ENCODE measurements around the gene MYB.

Gene MYB

DNA sequence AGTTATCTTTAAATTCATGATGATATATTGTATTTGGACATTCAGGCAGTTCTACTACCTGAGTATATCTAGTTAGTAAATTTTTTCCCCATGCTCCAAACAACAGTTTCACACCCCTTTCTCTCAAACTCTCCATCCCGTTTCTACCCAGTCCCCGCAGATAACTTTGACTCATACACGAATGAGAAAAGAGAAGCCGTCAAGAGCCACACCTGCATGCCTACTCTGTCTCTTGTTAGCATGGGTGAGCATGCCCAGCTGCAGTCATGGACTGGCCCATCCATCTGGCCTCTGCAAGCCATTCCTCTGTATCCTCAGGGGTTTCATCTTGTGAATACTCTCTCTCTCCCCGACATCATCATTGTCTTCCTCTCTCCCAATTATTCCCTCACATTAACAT lies 41.5 kb downstream of the MYB start:
- Histone ChIP-seq H3K4me3 (ENCODE audit: control insufficient read depth in 1 of 7, extremely low read depth in 1 of 7, insufficient read depth in 4 of 7, low read depth in 2 of 7, low read length in 6 of 7) (no peak overlapping the region), H3K27ac (ENCODE audit: insufficient read depth in 1 of 2, low read depth in 1 of 2, low read length in 2 of 2, poor library complexity in 1 of 2, severe bottlenecking in 2 of 2) (no peak overlapping the region), H3K4me1 (ENCODE audit: control extremely low read depth in 1 of 4, control insufficient read depth in 4 of 4, insufficient read depth in 4 of 4, low read length in 3 of 4) (peaks cover 0 to 9% (median 2%) of the 10 kb centered on the region in 4 experiments), H3K27me3 (replicated peaks in 2 of 5; ENCODE audit: control insufficient read depth in 4 of 5, insufficient read depth in 5 of 5, low read length in 4 of 5) (no peaks in the 10 kb centered on the region), H3K36me3 (ENCODE audit: control insufficient read depth in 4 of 4, insufficient read depth in 4 of 4, low read length in 3 of 4) (peaks cover 20 to 37% (median 26%) of the 10 kb centered on the region in 4 experiments), H3K9me3 (ENCODE audit: control extremely low read depth in 1 of 5, control insufficient read depth in 4 of 5, insufficient read depth in 2 of 5, low read depth in 1 of 5, low read length in 4 of 5) (peaks cover 0 to 1% (median 0%) of the 10 kb centered on the region in 5 experiments)
- ChIA-PET POLR2A (no interaction called here), CTCF (interaction anchor here (1.4 to 1.6 kb wide), 3 partner anchors 9 to 92 kb away, joined by 3 to 6 read pairs (median 3); no protein-coding TSS in a partner anchor)
- DNase-seq: no peak
- WGBS (ENCODE audit: insufficient coverage): 98% methylated on average over 3 of the region's 5 CpGs

DNA sequence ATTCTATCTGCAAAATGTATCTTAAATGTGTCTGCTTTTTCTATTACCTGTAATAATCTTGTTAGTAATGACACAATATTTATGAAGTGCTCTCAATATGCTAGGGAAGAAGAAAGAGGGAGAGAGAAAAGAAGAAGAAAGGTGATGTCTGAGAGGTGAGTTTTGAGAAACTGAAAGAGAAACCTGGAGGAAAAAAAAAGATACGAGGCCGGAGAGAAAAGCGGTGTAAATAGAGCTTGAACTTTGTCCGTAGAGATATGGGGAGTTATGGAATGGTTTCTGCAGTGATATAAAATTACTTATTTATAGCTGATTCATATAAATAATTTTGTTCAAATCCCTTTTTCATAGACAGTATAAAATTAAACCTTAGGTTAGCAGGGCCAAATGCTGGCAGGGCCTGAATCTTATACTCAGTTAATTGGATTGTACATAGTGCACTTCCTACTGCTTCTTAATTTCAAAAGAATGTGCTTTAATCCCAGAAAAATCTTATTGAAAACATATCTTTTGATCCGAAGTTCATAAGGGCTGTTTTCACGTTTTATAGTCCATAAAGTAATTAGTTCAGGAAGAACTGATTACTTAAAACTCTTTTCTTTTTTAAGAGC lies 43.0 kb downstream of the MYB start:
- peaks cover 9 to 23% (median 17%) of the 10 kb centered on the region in 4 experiments for H3K36me3 ChIP-seq (ENCODE audit: control insufficient read depth in 4 of 4, insufficient read depth in 4 of 4, low read length in 3 of 4)
- DNase-seq: peak in 2 of 3 donors; percentile 44 to 51
- H3K9me3 ChIP-seq (ENCODE audit: control extremely low read depth in 1 of 5, control insufficient read depth in 4 of 5, insufficient read depth in 2 of 5, low read depth in 1 of 5, low read length in 4 of 5): peaks cover 0 to 2% (median 0%) of the 10 kb centered on the region in 5 experiments
- POLR2A ChIA-PET: no interaction called here
- H3K27me3 ChIP-seq (replicated peaks in 2 of 5; ENCODE audit: control insufficient read depth in 4 of 5, insufficient read depth in 5 of 5, low read length in 4 of 5): no peaks in the 10 kb centered on the region
- peaks cover 0 to 9% (median 2%) of the 10 kb centered on the region in 4 experiments for H3K4me1 ChIP-seq (ENCODE audit: control extremely low read depth in 1 of 4, control insufficient read depth in 4 of 4, insufficient read depth in 4 of 4, low read length in 3 of 4)
- CTCF ChIA-PET: interaction anchor here (0.6 to 1.4 kb wide), 3 partner anchors 9 to 28 kb away, joined by 3 to 5 read pairs (median 4); no protein-coding TSS in a partner anchor
- peak overlapping the region; percentile 64 to 86 for H3K27ac ChIP-seq (ENCODE audit: insufficient read depth in 1 of 2, low read depth in 1 of 2, low read length in 2 of 2, poor library complexity in 1 of 2, severe bottlenecking in 2 of 2)
- H3K4me3 ChIP-seq (ENCODE audit: control insufficient read depth in 1 of 7, extremely low read depth in 1 of 7, insufficient read depth in 4 of 7, low read depth in 2 of 7, low read length in 6 of 7): peak overlapping the region in 4 of 7 experiments; percentile 21 to 65 (median 52)
- 27% methylated on average over 2 of the region's 6 CpGs for WGBS (ENCODE audit: insufficient coverage)

DNA sequence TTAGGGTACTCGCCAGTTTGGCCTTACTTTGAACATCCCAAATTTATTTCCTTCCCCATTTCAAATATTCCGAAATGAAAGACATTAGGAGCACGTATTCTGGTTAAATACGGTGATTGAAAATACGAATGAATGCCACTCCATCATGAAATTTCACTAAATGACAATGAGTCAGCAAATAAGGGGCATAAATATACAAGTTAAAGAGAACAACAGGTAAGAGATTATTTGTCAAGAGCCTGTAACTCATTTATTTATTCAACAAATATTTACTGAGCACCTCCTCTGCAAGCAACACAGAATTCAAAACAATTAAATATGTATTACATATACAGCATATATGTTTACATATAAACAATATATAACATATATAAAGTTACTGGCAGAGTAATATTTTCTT lies 44.8 kb downstream of the MYB start:
- WGBS (ENCODE audit: insufficient coverage): 100% methylated on average over 2 of the region's 5 CpGs
- ChIA-PET CTCF (interaction anchor here (1.1 kb wide), 1 partner anchor 13 kb away, joined by 3 read pairs; no protein-coding TSS in a partner anchor), POLR2A (no interaction called here)
- DNase-seq: no peak
- Histone ChIP-seq H3K27ac (ENCODE audit: insufficient read depth in 1 of 2, low read depth in 1 of 2, low read length in 2 of 2, poor library complexity in 1 of 2, severe bottlenecking in 2 of 2) (no peak overlapping the region), H3K36me3 (ENCODE audit: control insufficient read depth in 4 of 4, insufficient read depth in 4 of 4, low read length in 3 of 4) (peaks cover 0 to 6% (median 2%) of the 10 kb centered on the region in 4 experiments), H3K27me3 (replicated peaks in 2 of 5; ENCODE audit: control insufficient read depth in 4 of 5, insufficient read depth in 5 of 5, low read length in 4 of 5) (no peaks in the 10 kb centered on the region), H3K9me3 (ENCODE audit: control extremely low read depth in 1 of 5, control insufficient read depth in 4 of 5, insufficient read depth in 2 of 5, low read depth in 1 of 5, low read length in 4 of 5) (peaks cover 0 to 2% (median 0%) of the 10 kb centered on the region in 5 experiments), H3K4me1 (ENCODE audit: control extremely low read depth in 1 of 4, control insufficient read depth in 4 of 4, insufficient read depth in 4 of 4, low read length in 3 of 4) (peaks cover 0 to 12% (median 4%) of the 10 kb centered on the region in 4 experiments), H3K4me3 (ENCODE audit: control insufficient read depth in 1 of 7, extremely low read depth in 1 of 7, insufficient read depth in 4 of 7, low read depth in 2 of 7, low read length in 6 of 7) (no peak overlapping the region)

DNA sequence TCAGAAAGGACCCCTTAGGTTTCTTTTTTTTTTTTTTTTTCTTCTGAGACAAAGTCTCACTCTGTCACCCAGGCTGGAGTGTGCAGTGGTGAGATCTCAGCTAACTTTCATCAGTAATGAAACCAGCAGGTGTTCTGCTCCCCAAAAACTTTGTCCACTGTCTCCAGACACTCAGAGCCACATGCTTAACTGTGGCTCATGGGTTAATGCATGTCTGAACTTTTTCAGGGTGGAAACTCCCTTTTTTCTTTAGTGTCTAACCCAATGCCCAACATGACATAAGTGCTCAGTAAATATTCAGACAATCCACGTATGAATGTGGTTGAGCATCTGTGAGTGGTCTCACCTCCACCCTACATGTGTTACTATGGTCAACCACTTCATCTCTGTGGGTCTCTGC lies 45.4 kb downstream of the MYB start:
- Histone ChIP-seq H3K36me3 (ENCODE audit: control insufficient read depth in 4 of 4, insufficient read depth in 4 of 4, low read length in 3 of 4) (peaks cover 0 to 3% (median 2%) of the 10 kb centered on the region in 4 experiments), H3K4me1 (ENCODE audit: control extremely low read depth in 1 of 4, control insufficient read depth in 4 of 4, insufficient read depth in 4 of 4, low read length in 3 of 4) (peaks cover 0 to 17% (median 11%) of the 10 kb centered on the region in 4 experiments), H3K4me3 (ENCODE audit: control insufficient read depth in 1 of 7, extremely low read depth in 1 of 7, insufficient read depth in 4 of 7, low read depth in 2 of 7, low read length in 6 of 7) (no peak overlapping the region), H3K27me3 (replicated peaks in 2 of 5; ENCODE audit: control insufficient read depth in 4 of 5, insufficient read depth in 5 of 5, low read length in 4 of 5) (no peaks in the 10 kb centered on the region), H3K9me3 (ENCODE audit: control extremely low read depth in 1 of 5, control insufficient read depth in 4 of 5, insufficient read depth in 2 of 5, low read depth in 1 of 5, low read length in 4 of 5) (peaks cover 0 to 2% (median 0%) of the 10 kb centered on the region in 5 experiments), H3K27ac (ENCODE audit: insufficient read depth in 1 of 2, low read depth in 1 of 2, low read length in 2 of 2, poor library complexity in 1 of 2, severe bottlenecking in 2 of 2) (no peak overlapping the region)
- no CpG with 5 or more reads among the region's 1 CpG for WGBS (ENCODE audit: insufficient coverage)
- DNase-seq: no peak
- ChIA-PET POLR2A (no interaction called here), CTCF (interaction anchor here (1.1 kb wide), 1 partner anchor 12 kb away, joined by 3 read pairs; no protein-coding TSS in a partner anchor)

DNA sequence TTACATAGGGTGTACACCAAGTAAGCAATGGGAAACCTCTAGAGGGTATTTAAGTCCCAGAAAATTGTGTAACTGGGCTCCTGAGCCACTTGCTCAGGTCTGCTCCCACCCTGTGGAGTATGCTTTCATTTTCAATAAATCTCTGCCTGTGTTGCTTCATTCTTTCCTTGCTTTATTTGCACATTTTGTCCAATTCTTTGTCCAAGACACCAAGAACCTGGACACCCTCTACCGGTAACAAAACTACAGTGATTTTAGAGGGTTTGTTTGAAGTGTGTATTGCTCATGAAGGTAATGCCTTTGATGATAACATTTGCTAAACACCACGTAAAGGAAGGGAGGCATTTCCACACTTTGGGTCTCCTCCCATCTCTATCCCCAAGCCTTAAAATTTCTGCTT lies 46.2 kb downstream of the MYB start:
- POLR2A ChIA-PET: interaction anchor here (0.6 kb wide), 1 partner anchor 1498 kb away, joined by 3 read pairs; no protein-coding TSS in a partner anchor
- peaks cover 0 to 2% (median 0%) of the 10 kb centered on the region in 5 experiments for H3K9me3 ChIP-seq (ENCODE audit: control extremely low read depth in 1 of 5, control insufficient read depth in 4 of 5, insufficient read depth in 2 of 5, low read depth in 1 of 5, low read length in 4 of 5)
- H3K27me3 ChIP-seq (replicated peaks in 2 of 5; ENCODE audit: control insufficient read depth in 4 of 5, insufficient read depth in 5 of 5, low read length in 4 of 5): no peaks in the 10 kb centered on the region
- peaks cover 0 to 20% (median 15%) of the 10 kb centered on the region in 4 experiments for H3K4me1 ChIP-seq (ENCODE audit: control extremely low read depth in 1 of 4, control insufficient read depth in 4 of 4, insufficient read depth in 4 of 4, low read length in 3 of 4)
- no peak for DNase-seq
- H3K27ac ChIP-seq (ENCODE audit: insufficient read depth in 1 of 2, low read depth in 1 of 2, low read length in 2 of 2, poor library complexity in 1 of 2, severe bottlenecking in 2 of 2): no peak overlapping the region
- 100% methylated on average over 1 of the region's 2 CpGs for WGBS (ENCODE audit: insufficient coverage)
- H3K4me3 ChIP-seq (ENCODE audit: control insufficient read depth in 1 of 7, extremely low read depth in 1 of 7, insufficient read depth in 4 of 7, low read depth in 2 of 7, low read length in 6 of 7): no peak overlapping the region
- peaks cover 0 to 3% (median 2%) of the 10 kb centered on the region in 4 experiments for H3K36me3 ChIP-seq (ENCODE audit: control insufficient read depth in 4 of 4, insufficient read depth in 4 of 4, low read length in 3 of 4)
- CTCF ChIA-PET: no interaction called here

DNA sequence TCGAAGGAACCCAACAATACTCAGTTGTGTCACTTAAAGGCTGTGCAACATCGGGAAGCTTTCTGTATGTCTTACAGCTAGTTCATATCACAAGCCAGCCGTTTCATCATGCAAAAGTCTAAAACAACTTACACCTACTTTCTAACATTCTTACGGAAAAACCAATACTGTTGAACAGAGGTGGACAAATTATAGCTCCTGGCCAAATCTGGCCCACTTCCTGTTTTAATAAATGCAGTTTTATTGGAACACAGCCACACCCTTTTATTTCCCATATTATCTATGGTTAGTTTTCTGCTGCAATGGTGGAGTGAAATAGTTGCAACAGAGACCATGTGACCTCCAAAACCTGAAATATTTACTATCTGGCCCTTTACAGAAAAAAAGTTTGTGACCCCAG lies 46.6 kb downstream of the MYB start:
- no peak for DNase-seq
- Histone ChIP-seq H3K27me3 (replicated peaks in 2 of 5; ENCODE audit: control insufficient read depth in 4 of 5, insufficient read depth in 5 of 5, low read length in 4 of 5) (no peaks in the 10 kb centered on the region), H3K4me1 (ENCODE audit: control extremely low read depth in 1 of 4, control insufficient read depth in 4 of 4, insufficient read depth in 4 of 4, low read length in 3 of 4) (peaks cover 0 to 20% (median 15%) of the 10 kb centered on the region in 4 experiments), H3K4me3 (ENCODE audit: control insufficient read depth in 1 of 7, extremely low read depth in 1 of 7, insufficient read depth in 4 of 7, low read depth in 2 of 7, low read length in 6 of 7) (no peak overlapping the region), H3K36me3 (ENCODE audit: control insufficient read depth in 4 of 4, insufficient read depth in 4 of 4, low read length in 3 of 4) (peaks cover 0 to 2% (median under 1%) of the 10 kb centered on the region in 4 experiments), H3K27ac (ENCODE audit: insufficient read depth in 1 of 2, low read depth in 1 of 2, low read length in 2 of 2, poor library complexity in 1 of 2, severe bottlenecking in 2 of 2) (no peak overlapping the region), H3K9me3 (ENCODE audit: control extremely low read depth in 1 of 5, control insufficient read depth in 4 of 5, insufficient read depth in 2 of 5, low read depth in 1 of 5, low read length in 4 of 5) (peaks cover 0 to 2% (median 0%) of the 10 kb centered on the region in 5 experiments)
- WGBS (ENCODE audit: insufficient coverage): 98% methylated on average over 4 of the region's 4 CpGs
- ChIA-PET CTCF (no interaction called here), POLR2A (interaction anchor here (0.6 kb wide), 1 partner anchor 1498 kb away, joined by 3 read pairs; no protein-coding TSS in a partner anchor)

DNA sequence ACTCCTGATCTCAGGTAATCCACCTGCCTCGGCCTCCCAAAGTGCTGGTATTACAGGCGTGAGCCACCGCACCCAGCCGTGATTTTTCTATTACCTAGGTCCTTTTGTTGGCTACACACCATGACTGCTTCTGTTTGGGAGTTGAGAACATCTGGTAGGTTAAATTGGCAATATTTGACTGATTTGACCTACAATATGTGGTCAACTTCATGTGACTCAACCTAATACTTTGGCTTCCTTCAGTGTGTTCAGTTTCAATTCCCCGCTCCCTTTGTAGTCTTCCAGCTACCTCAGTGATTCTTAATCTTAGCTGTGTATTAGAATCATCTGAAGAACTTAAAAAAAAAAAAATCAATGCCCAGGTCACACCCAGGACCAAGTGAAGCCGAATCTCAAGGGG lies 47.4 kb downstream of the MYB start:
- Histone ChIP-seq H3K36me3 (ENCODE audit: control insufficient read depth in 4 of 4, insufficient read depth in 4 of 4, low read length in 3 of 4) (peaks cover 0 to 2% (median 0%) of the 10 kb centered on the region in 4 experiments), H3K27ac (ENCODE audit: insufficient read depth in 1 of 2, low read depth in 1 of 2, low read length in 2 of 2, poor library complexity in 1 of 2, severe bottlenecking in 2 of 2) (no peak overlapping the region), H3K27me3 (replicated peaks in 2 of 5; ENCODE audit: control insufficient read depth in 4 of 5, insufficient read depth in 5 of 5, low read length in 4 of 5) (no peaks in the 10 kb centered on the region), H3K4me3 (ENCODE audit: control insufficient read depth in 1 of 7, extremely low read depth in 1 of 7, insufficient read depth in 4 of 7, low read depth in 2 of 7, low read length in 6 of 7) (no peak overlapping the region), H3K9me3 (ENCODE audit: control extremely low read depth in 1 of 5, control insufficient read depth in 4 of 5, insufficient read depth in 2 of 5, low read depth in 1 of 5, low read length in 4 of 5) (peaks cover 0 to 2% (median 0%) of the 10 kb centered on the region in 5 experiments), H3K4me1 (ENCODE audit: control extremely low read depth in 1 of 4, control insufficient read depth in 4 of 4, insufficient read depth in 4 of 4, low read length in 3 of 4) (peaks cover 0 to 17% (median 15%) of the 10 kb centered on the region in 4 experiments)
- CTCF ChIA-PET: no interaction called here
- DNase-seq: no peak
- POLR2A ChIA-PET: no interaction called here
- WGBS (ENCODE audit: insufficient coverage): 100% methylated on average over 5 of the region's 6 CpGs

Measured in common myeloid progenitor, CD34-positive (primary cell).